ENCODE measurements around the gene BAMBI. TPM values are rescaled to one million over a fixed set of nuclear protein-coding genes. Genes with fewer than 3 reads are reported as not detected.
A peak's percentile ranks its signal among the peaks of the same experiment; 100 is the strongest.

BAMBI gene
- total RNA-seq, 1 donor from 2014 or later, result 6.5 TPM

DNA sequence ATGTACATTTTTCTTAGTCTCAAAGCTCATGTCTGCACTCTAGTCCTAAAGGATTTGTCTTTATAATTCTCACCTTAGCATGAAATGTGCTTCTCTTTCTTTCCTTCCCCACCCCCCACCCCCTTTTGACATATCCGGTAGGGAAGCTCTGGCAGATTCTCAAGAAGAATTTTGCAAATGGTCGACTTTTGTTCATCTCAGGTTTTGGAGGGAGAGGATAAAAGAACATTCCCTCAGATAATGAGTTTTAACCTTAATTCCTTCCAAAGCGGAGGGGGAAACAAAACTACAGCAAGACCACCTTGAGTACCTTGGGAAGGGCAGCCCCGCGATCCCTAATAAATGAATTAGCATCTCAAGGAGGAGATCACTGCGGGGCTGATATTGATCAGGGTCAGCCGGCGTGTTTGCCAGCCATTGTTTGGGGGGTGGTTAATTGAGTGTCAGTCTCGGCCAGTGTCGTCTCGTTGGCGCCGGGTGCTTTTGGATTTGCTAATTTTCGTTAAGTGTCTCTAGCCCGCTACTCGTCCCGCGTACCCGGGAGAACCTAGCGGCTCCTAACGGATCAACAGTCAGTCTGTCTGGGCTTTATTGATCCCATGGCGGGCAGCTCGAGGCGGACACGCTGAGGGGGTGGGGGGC lies 874 bp upstream of the BAMBI start:
- ATAC-seq, result no peak

DNA sequence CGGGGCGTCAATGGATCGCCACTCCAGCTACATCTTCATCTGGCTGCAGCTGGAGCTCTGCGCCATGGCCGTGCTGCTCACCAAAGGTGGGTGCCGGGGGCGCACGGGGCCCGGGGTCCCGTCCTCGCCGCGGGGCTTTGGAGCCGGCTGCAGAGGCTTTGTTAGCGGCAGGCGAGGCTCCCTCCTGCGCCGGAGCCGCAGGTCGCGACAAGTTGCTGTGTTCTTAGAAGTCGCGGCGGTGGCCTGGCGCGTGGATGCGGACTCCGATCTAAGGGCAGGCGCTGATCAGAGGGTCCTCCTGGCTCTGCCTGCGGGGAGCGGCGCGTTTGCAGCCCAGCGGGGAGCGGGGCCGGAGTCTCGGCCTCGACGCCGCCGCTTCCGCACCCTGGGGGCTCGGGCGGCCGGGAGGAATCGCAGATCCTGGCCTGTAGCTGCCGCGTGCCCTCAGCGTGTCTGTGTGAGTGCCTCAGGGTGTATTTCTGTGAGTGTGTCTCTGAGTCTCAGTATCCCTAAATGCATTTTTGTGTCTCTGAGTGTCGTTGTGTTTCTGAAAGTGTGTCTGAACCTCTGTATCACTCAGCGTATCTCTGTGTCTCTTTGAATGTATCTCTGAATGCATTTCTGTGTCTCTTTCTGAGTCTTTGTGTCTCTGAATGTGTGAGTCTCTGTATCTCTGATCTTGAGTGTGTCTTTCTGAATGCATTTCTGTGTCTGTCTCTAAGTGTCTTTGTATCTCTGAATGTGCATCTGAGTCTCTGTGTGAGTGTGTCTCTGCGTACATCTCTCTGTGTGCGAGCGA lies 766 bp downstream of the BAMBI start:
- ATAC-seq, result peak; percentile 9

DNA sequence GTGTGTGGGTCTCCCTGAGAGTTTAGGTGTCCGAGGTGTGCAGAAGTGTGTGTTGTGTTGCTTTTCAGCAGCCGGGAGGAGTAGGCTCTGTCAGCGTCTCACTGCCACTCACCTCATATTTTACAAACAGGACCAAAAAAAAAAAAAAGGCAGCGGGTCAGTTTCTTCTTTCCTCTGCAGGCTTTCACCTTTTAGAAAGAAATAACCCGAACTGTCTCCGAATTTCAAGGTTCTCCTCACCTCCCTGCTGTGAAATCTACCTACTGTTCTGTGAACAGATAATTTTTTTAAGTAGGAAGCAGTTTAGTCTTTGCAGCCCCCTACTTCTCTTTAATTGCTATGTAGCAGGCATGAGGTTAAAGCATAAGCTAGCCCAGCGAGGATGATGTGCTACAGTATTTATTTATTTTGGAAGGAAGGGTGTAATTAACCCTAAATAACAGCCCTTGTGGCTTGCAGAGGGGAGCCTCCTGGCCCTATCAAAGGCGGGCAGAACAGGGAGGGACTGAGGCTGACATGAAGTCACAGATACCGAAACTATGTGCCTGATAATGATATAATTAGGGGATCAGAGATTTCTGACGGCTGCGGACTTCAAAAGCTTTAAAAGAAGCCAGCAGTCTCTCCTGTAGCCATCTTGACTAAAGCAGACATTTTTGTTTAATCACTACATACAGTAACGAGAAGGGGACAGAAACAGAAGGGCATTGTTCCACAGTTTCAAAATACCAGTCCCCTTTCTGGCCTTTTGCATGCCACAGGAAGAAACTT lies 1.6 kb downstream of the BAMBI start:
- ATAC-seq, result no peak

DNA sequence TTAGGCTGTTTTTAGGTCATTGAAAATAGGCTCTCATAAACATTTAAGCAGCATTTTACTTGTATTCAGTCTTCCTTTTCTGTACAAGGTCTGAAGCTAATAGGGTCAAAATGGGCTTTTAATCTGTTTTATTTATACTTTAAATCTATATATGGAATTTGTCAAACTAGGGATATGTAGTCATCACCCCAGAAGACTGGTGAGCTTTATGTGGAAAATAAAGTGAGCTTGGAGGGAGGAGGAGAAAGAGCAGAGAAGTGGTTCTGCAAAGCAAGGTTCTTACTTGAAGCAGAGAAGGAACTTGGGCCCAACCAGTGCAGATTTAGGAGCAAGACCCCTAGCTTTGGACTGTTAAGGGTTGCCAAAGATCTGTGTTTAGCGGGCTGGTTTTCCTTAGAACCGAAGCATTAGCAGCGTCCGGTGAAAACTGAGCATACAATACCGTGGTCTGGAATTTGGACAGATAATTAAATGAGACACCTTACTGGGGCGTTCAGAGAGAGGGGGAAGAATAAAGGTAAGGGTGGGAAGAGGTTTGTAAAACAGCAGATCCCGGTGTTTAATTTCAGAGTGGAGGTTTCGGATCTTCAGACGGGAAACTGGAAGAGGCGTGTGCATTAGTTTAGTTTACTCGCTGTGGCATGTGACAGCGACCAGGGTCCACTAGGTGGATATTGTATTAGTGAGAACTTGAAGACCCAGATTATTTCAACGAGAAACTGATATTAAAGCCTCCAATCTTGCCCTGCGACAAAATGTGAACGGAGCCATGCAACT lies 2.4 kb downstream of the BAMBI start:
- no peak for ATAC-seq

DNA sequence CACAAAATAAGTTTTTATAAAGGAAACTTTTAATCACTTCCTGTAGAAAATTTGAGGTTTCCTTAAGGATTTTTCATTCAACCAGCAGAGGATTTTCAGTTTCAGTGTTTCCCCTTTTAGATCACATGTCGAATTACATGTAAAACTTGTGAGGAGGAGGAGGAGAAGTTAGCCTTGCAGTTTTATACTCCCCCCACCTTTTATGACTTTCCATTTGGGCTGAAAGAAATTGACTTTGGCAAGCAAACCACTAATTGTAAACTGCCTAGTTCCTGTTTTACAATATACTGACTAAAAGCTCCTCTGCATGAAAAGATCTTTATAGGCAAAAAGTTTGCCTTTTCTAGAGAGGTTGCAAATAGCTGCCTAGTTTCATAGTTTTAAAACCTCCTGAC lies 3.0 kb downstream of the BAMBI start:
- ATAC-seq, result no peak

DNA sequence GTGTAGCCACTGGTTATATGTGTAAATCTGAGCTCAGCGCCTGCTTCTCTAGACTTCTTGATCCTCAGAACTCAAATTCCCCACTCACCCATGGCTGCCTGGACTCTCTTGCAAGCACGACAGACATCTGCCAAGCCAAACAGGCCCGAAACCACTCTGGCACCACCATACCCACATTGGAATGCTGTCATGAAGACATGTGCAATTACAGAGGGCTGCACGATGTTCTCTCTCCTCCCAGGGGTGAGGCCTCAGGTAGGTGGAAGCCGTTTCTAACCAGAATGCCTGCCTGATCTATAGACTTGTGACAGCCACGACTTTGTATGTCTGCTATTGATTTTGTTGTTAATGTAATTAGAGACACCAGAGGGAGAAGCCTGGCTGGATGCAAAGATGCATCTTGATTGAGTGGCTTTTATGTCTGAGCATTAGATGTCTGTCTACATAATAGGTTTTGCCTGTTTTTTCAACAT lies 4.0 kb downstream of the BAMBI start:
- no peak for ATAC-seq

DNA sequence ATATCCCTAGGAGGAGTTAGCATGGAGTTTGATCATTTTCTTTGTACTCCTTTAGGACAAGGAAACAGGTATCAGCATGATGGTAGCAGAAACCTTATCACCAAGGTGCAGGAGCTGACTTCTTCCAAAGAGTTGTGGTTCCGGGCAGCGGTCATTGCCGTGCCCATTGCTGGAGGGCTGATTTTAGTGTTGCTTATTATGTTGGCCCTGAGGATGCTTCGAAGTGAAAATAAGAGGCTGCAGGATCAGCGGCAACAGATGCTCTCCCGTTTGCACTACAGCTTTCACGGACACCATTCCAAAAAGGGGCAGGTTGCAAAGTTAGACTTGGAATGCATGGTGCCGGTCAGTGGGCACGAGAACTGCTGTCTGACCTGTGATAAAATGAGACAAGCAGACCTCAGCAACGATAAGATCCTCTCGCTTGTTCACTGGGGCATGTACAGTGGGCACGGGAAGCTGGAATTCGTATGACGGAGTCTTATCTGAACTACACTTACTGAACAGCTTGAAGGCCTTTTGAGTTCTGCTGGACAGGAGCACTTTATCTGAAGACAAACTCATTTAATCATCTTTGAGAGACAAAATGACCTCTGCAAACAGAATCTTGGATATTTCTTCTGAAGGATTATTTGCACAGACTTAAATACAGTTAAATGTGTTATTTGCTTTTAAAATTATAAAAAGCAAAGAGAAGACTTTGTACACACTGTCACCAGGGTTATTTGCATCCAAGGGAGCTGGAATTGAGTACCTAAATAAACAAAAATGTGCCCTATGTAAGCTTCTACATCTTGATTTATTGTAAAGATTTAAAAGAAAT lies 4.8 kb downstream of the BAMBI start:
- ATAC-seq, result no peak

DNA sequence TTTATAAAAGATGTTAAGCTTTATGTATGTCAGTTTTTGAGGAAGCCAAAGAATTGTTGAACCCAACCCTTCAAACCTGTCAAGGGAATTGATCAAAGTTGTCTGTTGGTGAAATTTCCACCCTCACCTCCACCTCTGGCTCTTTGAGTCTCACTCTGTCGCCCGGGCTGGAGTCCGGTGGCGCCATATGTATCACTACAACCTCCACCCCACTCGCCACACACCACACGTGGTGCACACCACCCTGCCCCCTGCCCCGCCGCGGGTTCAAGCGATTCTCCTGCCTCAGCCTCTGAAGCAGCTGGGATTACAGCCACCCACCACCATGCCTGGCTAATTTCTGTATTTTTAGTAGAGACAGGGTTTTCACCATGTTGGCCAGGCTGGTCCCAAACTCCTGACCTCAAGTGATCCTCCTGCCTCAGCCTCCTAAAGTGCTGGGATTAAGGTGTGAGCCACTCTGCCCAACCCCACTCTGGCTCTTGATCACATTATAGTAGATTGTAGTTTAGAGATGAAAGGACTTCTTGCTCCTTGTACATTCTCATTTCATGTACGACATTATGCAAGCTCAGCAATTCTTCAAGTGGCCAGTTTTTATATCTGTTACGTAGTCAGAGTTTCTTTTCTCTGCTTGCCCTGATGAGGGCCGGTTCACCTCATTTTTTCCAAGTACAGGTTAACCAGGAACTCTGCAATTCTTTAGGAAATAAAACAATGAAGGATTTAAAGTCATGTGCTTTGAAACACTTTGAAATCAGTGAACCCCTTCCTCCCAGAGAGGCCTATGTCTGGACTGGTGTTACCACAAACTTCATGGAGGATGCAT lies 7.0 kb downstream of the BAMBI start:
- no peak for ATAC-seq

DNA sequence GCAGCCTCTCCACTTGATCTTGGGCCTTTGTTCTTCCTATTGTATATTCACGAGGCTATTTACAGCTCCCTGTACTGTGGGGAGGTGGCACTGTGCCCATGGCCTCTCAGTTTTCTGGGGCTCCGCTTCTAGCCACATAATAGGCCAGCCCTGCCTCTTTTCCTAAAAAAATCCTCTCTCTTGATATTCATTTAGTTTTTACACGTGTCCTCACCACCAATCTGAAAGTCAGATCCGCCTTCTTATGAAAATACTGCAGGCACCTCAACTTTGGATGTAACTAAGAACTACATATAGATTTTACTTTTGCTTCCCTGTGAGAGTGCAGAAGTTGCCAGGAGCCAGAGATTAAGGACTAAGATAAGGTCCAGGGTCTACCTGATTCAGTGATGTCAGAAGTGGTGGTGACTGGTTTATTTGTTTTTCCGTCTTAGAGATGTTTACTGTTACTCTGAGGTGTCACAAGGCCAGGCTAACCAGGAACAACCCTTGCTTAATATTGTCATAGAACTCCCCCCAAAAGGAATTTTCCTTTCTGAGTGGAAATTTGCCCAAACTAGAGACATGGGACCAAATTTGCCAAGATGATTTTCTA lies 7.8 kb downstream of the BAMBI start:
- ATAC-seq, result no peak

DNA sequence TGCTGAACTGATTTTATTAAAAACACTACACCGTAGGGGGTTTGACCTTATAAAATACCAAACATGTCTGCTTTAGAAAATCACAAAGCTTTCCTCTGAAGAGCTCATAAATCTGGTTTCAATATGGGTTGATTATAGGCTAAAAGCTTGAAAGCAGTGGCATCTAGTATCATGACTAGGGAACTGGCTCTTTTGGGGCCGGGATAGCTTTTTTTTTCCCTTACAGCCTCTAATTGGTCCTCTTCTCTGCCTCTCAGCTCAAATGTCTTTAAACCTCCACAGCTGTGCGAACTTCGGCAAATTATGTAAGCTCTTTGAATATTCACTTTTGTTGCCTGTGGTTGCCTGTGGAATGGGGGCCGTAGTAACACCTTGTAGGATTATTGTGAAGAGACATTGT lies 8.4 kb downstream of the BAMBI start:
- ATAC-seq, result no peak

DNA sequence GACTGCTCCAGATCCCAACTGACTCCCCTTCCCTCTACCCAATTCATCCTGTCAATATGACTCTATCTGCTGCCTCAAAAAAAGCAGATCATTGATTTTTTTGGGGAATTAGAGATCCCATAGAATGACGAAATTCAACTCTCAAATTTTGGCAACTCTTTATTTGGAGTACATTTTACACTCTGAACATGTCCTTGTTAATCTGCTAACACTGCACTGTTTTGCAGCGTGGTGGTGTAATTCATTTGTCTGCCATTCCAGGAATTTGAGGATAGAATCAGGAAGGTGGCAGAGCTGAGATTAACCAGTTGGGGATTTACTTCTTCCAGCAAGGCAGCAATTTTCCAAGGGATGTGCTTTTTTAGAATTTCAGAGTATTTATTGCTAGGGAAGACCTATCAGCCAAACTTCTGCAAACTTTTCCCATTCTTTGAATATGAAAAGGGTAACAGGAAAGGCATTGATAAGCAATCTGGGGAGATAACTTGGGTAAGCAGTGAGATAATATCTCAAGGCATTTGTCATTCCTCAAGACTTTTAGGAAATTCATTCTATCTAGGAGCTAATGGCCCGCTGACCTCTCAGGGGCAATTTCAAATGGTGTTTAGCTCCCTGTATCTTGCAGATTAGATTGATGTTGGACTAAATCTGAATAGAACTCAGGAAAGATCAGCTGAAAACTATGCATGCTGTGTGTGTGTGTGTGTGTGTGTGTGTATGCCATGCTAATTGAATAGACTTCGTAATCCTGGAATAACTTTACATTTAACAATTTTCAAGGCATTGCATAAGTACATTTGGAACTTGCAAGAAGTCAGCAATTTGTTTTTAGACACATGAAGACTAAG lies 9.7 kb downstream of the BAMBI start:
- ATAC-seq, result no peak

DNA sequence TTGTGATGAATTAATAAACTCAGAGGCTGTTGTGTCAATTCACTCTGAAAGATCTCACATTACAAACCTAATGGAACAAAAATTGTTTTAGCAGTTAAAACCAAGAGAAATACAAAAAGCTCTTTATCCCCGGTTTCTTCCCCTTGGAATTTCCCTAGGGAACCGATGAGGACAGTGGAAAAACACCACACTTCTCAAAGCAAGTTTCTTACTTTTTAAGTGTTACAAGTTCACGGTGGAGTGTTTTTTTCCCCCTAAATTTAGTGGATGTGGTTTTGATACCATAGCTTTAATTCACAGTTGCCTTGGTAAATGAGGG lies 10.3 kb downstream of the BAMBI start:
- no peak for ATAC-seq

DNA sequence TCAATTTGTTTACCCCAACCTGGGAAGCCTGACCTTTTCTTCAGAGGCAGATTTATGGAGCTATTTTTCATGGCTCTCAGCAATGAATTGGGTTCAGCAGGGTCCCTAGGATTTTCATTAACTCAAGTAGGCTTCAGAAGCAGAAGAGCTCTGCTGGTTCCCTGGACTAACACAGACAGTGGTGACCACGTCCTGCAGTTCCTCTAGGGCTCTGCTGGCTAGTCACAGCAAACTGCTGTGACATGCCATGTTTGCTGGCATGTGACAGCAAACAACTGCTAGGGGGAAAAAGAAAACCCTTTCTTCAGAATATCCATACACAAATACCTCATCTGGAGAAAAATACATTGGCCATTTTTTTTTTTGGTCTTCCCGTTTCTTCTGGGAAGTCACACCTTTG lies 13.2 kb downstream of the BAMBI start:
- ATAC-seq, result no peak

DNA sequence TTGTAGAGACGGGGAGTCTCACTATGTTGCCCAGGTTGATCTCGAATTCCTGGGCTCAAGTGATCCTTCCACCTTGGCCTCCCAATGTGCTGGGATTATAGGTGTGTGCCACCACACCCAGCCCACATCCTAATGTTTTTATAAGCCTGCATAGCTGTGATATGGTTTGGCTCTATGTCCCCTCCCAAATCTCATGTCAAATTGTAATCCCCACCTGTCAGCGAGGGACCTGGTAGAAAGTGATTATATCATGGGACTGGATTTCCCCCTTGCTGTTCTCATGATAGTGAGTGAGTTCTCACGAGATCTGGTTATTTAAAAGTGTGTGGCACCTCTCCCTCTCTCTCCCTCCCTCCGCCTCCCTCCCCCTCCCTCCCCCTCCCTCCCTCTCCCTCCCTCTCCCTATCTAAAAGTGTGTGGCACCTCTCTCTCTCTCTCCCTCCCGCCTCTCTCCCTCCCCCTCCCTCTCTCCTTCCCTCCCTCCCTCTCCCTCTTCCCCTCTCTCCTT lies 13.9 kb downstream of the BAMBI start:
- ATAC-seq, result no peak

DNA sequence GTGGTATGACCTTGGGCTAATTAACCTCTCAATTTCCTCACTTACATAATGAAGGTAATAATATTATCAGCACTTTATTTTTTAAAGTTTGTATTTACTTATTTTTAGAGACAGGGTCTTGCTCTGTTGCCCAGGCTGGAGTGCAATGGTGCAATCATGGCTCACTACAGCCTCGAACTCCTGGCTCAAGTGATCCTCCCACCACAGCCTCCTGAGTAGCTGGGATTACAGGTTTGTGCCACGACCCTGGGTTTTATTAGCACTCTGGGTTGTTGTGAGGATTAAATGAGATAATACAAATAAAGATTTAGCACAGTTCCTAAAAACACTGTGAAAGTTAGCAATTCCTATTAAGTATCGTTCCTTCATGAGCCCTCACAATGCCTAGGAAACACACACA lies 14.7 kb downstream of the BAMBI start:
- no peak for ATAC-seq

DNA sequence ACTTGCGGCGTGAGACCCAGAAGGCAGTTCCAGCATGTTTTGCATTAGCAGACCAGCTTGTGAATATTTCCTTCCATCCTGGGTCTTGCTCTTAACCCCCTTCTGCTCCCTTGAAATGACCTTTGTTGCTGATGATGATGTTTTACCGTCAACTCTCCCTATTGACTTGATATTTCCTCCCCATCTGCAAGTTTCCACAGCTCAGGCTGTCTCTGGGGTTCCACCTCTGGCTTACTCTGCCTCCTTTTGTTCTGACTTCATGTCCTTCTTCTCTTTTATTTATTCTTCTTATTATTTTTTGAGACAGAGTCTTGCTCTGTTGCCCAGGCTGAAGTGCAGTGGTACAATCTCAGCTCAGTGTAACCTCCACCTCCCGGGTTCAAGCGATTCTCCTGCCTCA lies 17.2 kb downstream of the BAMBI start:
- ATAC-seq, result no peak

DNA sequence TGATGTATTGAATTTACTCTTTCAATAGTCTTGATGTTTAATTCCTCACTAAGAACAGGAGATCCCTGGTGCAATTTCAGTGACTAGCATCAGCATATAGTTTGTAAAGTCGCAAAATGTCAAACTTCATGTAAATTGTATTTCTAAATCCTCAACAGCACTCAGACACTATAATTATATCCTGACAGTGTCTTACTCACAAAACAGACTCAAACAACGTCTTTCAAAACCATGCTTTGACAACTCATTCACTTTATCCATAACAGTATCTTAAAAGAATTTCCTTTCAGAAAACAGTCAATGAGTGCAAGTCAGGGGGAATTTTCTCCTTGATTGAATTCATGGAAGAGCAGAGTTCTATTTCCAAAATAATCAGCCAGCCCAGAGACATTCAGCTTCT lies 20.8 kb downstream of the BAMBI start:
- no peak for ATAC-seq

DNA sequence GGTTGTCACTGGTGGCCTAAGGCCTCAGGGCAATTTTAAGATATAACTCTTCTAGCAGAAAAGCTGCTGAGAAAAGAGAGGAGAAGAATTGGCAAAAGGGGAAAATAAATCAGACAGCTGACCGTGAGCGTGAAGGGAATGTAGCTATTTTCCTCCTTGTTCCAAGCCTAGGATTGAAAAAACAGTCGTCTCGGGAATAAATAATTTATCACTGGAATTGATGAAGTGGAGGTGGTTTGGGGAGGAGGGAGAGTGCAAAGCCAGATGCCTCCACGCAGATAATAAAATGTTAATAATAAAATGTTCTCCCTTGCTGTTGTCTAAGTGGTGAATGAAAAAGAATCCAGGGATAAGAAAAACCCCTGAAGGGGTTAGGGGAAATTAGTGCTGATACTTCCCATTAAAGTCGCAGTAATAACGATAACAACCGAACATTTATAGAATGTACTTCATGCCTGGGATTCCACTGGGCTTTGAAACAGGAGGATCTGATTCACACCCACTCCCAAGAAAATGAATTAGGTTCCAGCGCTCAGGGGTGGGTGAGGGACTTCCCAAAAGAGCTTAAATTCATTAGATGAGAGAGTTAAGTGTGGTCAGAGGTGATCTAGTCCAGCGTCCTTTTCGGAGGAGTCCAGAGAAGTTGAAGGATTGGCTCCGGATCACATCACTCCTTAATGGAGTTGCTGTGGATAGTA lies 27.3 kb downstream of the BAMBI start:
- no peak for ATAC-seq

DNA sequence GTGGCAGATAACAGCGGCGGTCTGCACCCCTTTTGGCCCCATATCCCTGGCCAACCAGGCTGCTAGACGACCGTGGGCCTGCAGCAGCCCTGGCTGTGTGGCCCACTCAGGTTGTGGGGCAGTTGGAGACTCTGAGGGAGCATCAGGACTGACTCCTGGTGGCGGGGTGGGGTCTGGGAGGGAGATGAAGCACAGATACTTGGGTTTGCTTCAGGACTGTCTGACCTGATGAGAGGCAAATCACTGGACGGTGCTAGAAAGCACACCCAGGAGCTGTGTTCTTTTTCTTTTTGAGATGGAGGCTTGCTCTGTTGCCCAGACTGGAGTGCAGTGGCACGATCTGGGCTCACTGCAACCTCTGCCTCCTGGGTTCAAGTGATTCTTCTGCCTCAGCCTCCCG lies 28.2 kb downstream of the BAMBI start:
- no peak for ATAC-seq

Measured in esophagus mucosa (tissue), 1 donor.